ENCODE results near the gene SRGN.

DNA sequence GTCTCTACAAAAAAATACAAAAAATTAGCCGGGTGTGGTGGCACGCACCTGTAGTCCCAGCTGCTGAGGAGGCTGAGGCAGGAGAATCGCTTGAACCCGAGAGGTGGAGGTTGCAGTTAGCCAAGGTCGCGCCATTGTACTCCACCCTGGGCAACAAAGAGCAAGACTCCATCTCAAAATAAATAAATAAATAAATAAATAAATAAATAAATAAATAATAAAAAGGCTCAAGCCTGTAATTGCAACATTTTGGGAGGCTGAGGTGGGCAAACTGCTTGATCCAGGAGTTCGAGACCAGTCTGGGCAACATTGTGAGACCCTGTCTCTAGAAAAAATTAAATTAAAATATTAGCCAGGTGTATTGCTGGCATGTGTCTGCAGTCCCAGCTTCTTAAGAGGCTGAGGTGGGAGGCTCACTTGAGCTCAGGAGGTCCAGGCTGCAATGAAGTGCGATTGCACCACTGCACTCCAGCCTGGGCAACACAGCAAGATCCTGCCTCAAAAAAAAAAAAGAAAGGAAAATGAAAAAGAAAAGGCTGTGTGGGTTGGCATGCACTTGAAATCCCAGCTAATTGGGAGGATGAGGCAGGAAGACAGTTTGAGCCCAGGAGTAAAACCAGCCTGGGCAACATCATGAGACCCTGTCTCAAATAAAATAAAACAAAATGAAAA is 27.6 kb upstream of the SRGN start:
- no peak for TF ChIP-seq POLR2A (IDR thresholded peaks at IDR 0.05; ENCODE audit: low read length)
- no peak for TF ChIP-seq GATA1 (IDR thresholded peaks at IDR 0.05; ENCODE audit: low read depth, low read length)

Measured in erythroblast (primary cell).